ENCODE data around the gene ZNF630. TPM values are rescaled to one million over a fixed set of nuclear protein-coding genes. Genes with fewer than 3 reads are reported as not detected.

Gene ZNF630
- total RNA-seq = 1.5 and 1.6 TPM in 2 replicates
- polyA plus RNA-seq = 0.87 and 1.0 TPM in 2 replicates
- 1.6 TPM in 2 replicates for polyA plus RNA-seq (2011; cell fraction: cytosol; rRNA removed)
- 2.6 and 2.9 TPM in 2 replicates for polyA plus RNA-seq (2011; cell fraction: nucleus; rRNA removed)
- 1.6 TPM in 2 replicates for polyA plus RNA-seq (2012)
- 1.5 and 3.0 TPM in 2 replicates for polyA minus RNA-seq
- polyA minus RNA-seq (2011; cell fraction: cytosol; rRNA and poly(A)+ RNA removed) = not detected
- polyA minus RNA-seq (2011; cell fraction: nucleus; rRNA and poly(A)+ RNA removed) = 1.3 and 2.5 TPM in 2 replicates
- Bru-seq, nascent RNA = percentile 34 among the genes with signal in this experiment
- BruChase-seq, experiment 1, labeled RNA remaining after a 6-hour chase = percentile 45 among the genes with signal in this experiment
- percentile 47 among the genes with signal in this experiment for BruChase-seq, experiment 2, labeled RNA remaining after a 2-hour chase
- long read RNA-seq, partial matches to known transcripts = 0 of 11 reads
- long read RNA-seq, other reads (novel, unspliced or antisense) = 5 of 11 reads

GRCh38 chrX:48071064-48071985 is at the start of gene ZNF630:
TSS of gene ZNF630 (minus strand) at chrX:48071640. CDS start at chrX:48066886, 4,754 bp downstream.
- H3K27me3 ChIP-seq (ENCODE audit: control insufficient read depth in 2 of 2, insufficient read depth in 2 of 2, low read length in 2 of 2) = no peaks in the 10 kb centered on the region
- H3K36me3 ChIP-seq (ENCODE audit: control insufficient read depth in 2 of 2, extremely low read depth in 1 of 2, insufficient read depth in 2 of 2, low read length in 2 of 2) = no peaks in the 10 kb centered on the region
- no peaks in the 10 kb centered on the region for H4K20me1 ChIP-seq (replicated peaks; ENCODE audit: control insufficient read depth, extremely low read depth, insufficient read depth, low read length)
- peak within 1 kb of the TSS; percentile 43 for H3K4me2 ChIP-seq (ENCODE audit: insufficient read depth, low read length)
- peak within 1 kb of the TSS; percentile 67 for H3K27ac ChIP-seq (ENCODE audit: insufficient read depth, low read depth, low read length)
- ChIA-PET CTCF (interaction anchor here (1.0 kb wide), 1 partner anchor 12 kb away, joined by 5 read pairs; no protein-coding TSS in a partner anchor), POLR2A (no interaction called here)
- H3K9ac ChIP-seq (replicated peaks; ENCODE audit: extremely low read depth, insufficient read depth, low read length) = peak within 1 kb of the TSS; percentile 77
- H3K79me2 ChIP-seq (ENCODE audit: control insufficient read depth, insufficient read depth, low read length) = no peaks in the 10 kb centered on the region
- peak; percentile 70 for DNase-seq (ENCODE audit: low read depth, low spot score)
- TF ChIP-seq POLR2A (IDR thresholded peaks at IDR 0.05; ENCODE audit: low read depth, low read length) (no peak), EZH2 (IDR thresholded peaks at IDR 0.05; ENCODE audit: borderline replicate concordance, low read depth, low read length, severe bottlenecking) (no peak), JUN (IDR thresholded peaks at IDR 0.05; ENCODE audit: borderline replicate concordance, insufficient read depth, insufficient read length, low read depth) (no peak), CTCF (IDR thresholded peaks at IDR 0.05; ENCODE audit: extremely low read depth in 1 of 2, insufficient read depth in 1 of 2, low read depth in 1 of 2, low read length in 2 of 2) (no peak), GATA2 (IDR thresholded peaks at IDR 0.05; ENCODE audit: insufficient read depth, insufficient read length, low read depth, low read length) (no peak), FOS (IDR thresholded peaks at IDR 0.05; ENCODE audit: borderline replicate concordance, insufficient read depth, low read length) (no peak), MAX (IDR thresholded peaks at IDR 0.05; ENCODE audit: insufficient read depth, insufficient read length) (no peak), MYC (IDR thresholded peaks at IDR 0.05; ENCODE audit: low read depth, low read length) (no peak), POLR2AphosphoS5 (IDR thresholded peaks at IDR 0.05; ENCODE audit: insufficient read depth, low read depth, low read length) (no peak)
- BruUV-seq (replicated peaks) = TSS peak; percentile 77
- H3K4me1 ChIP-seq (ENCODE audit: control insufficient read depth, extremely low read depth, insufficient read depth, low read length) = peaks cover 3% of the 10 kb centered on the region
- dilution Hi-C loops (cut with MboI; ENCODE audit: extremely low pct_ligation_motif_present, low sequenced_read_pairs) = no loop called here
- no peak for FAIRE-seq
- intact Hi-C loops (cut with micrococcal nuclease) = no loop called here
- peak within 1 kb of the TSS; percentile 50 to 68 (median 61) for H3K4me3 ChIP-seq (replicated peaks in 1 of 3; ENCODE audit: insufficient read depth in 1 of 3, low read depth in 1 of 3, low read length in 3 of 3)
- H3K9me3 ChIP-seq (replicated peaks; ENCODE audit: control insufficient read depth, insufficient read depth, low read length) = no peaks in the 10 kb centered on the region
- peak within 1 kb of the TSS; percentile 91 for H2AFZ ChIP-seq (ENCODE audit: low read depth, low read length)
- no peaks in the 10 kb centered on the region for H3K9me1 ChIP-seq (replicated peaks; ENCODE audit: control insufficient read depth, extremely low read depth, insufficient read depth, low read length)

All from endothelial cell of umbilical vein (primary cell).